ENCODE measurements around the gene CEP192.

GRCh38 chr18:12963069-12963468, 28.1 kb upstream of the CEP192 start:
- TF ChIP-seq FOXM1 (IDR thresholded peaks at IDR 0.05; ENCODE audit: low read depth) (no peak), EZH2phosphoT487 (IDR thresholded peaks at IDR 0.05; ENCODE audit: borderline replicate concordance, low read depth) (no peak), USF2 (IDR thresholded peaks at IDR 0.05; ENCODE audit: borderline replicate concordance, low read depth, low read length) (no peak), EP300 (IDR thresholded peaks at IDR 0.05; ENCODE audit: borderline replicate concordance in 1 of 2, low read depth in 1 of 2, low read length in 1 of 2) (no peak), TAF1 (IDR thresholded peaks at IDR 0.05; ENCODE audit: borderline replicate concordance, low read depth, low read length) (no peak)

All from SK-N-SH (cell line).